CD8-positive, alpha-beta memory T cell (primary cell): ENCODE results near the gene GLRX. TPM values are rescaled to one million over a fixed set of nuclear protein-coding genes. Genes with fewer than 3 reads are reported as not detected.
A peak's percentile ranks its signal among the peaks of the same experiment; 100 is the strongest.

ENCODE experiments used
- CTCF ChIA-PET: fragments of 350-600 bp; sonication (Branson Sonifier 250); formaldehyde crosslinking; loops from one replicate; lab custom pipeline; 2021; ENCODE audit warnings: antibody characterized with exemption; lab: Charles Lee
- POLR2A ChIA-PET: fragments of 350-600 bp; sonication (Branson Sonifier 250); formaldehyde crosslinking; loops from one replicate; lab custom pipeline; 2021; ENCODE audit warnings: antibody characterized with exemption; lab: Charles Lee
- DNase-seq, 5 donors: peaks; one replicate each; pipeline versions ENCODE4 v3.0.0 to v3.0.0-alpha.2; 2020 to 2022; ENCODE audit warnings: mixed read lengths in 1 of 5
- H3K27ac ChIP-seq: one replicate; pipeline ENCODE4 v1.7.0; 2013; ENCODE audit warnings: low read depth, mild to moderate bottlenecking, low read length, moderate library complexity
- H3K27me3 ChIP-seq: 2 replicates; pipeline ENCODE4 v1.7.0; 2013; ENCODE audit warnings: low read length, mild to moderate bottlenecking; ENCODE audit not compliant: insufficient read depth, poor library complexity, severe bottlenecking
- H3K36me3 ChIP-seq: 2 replicates; pipeline ENCODE4 v1.7.0; 2013; ENCODE audit warnings: mild to moderate bottlenecking, low read length, moderate library complexity; ENCODE audit not compliant: insufficient read depth
- H3K4me1 ChIP-seq: 2 replicates; pipeline ENCODE4 v1.7.0; 2013; ENCODE audit warnings: mild to moderate bottlenecking, low read length, moderate library complexity; ENCODE audit not compliant: insufficient read depth
- H3K4me3 ChIP-seq: 2 replicates; pipeline ENCODE4 v1.7.0; 2013; ENCODE audit warnings: mild to moderate bottlenecking, low read length
- H3K9me3 ChIP-seq: 2 replicates; pipeline ENCODE4 v1.7.0; 2013; ENCODE audit warnings: mild to moderate bottlenecking, low read length
- H3K27ac Mint-ChIP-seq, 8 donors: one replicate each; pipeline ENCODE4 v1.8.0; 2020 to 2021; ENCODE audit warnings: mixed read lengths in 8 of 8, mild to moderate bottlenecking in 6 of 8, inconsistent platforms in 3 of 8, moderate library complexity in 3 of 8
- H3K27me3 Mint-ChIP-seq, 2 donors: one replicate each; pipeline ENCODE4 v1.8.0; 2020 to 2021; ENCODE audit warnings: mixed read lengths in 2 of 2, mild to moderate bottlenecking in 1 of 2, moderate library complexity in 1 of 2
- H3K36me3 Mint-ChIP-seq, 3 donors: one replicate each; pipeline ENCODE4 v1.8.0; 2020 to 2021; ENCODE audit warnings: mixed read lengths in 3 of 3, inconsistent platforms in 1 of 3, mild to moderate bottlenecking in 1 of 3
- H3K4me1 Mint-ChIP-seq, 3 donors: one replicate each; pipeline ENCODE4 v1.8.0; 2020 to 2021; ENCODE audit warnings: mixed read lengths in 3 of 3, inconsistent platforms in 1 of 3, mild to moderate bottlenecking in 1 of 3
- H3K4me3 Mint-ChIP-seq, 7 donors: one replicate each; pipeline ENCODE4 v1.8.0; 2020 to 2021; ENCODE audit warnings: mixed read lengths in 7 of 7, mild to moderate bottlenecking in 6 of 7, moderate library complexity in 4 of 7, inconsistent platforms in 2 of 7
- H3K9me3 Mint-ChIP-seq, 5 donors: one replicate each; pipeline ENCODE4 v1.8.0; 2020 to 2022; ENCODE audit warnings: mixed read lengths in 5 of 5, mild to moderate bottlenecking in 3 of 5, moderate library complexity in 2 of 5, inconsistent platforms in 1 of 5
- polyA plus RNA-seq: library from polyadenylated mRNA; unstranded; fragments of 300-500 nt; fragmentation: Illumina TruSeq; gene quantifications from one replicate; pipeline ENCODE4 v1.2.3, GENCODE V29; 2021
- total RNA-seq, 2 experiments: library from RNA; stranded (reverse); gene quantifications; one replicate each; pipeline ENCODE4 v1.2.3, GENCODE V29; 2021

GLRX gene
- total and polyA plus RNA-seq, 3 experiments from 2014 or later: 22.2 to 240 (median 25.0) TPM

DNA sequence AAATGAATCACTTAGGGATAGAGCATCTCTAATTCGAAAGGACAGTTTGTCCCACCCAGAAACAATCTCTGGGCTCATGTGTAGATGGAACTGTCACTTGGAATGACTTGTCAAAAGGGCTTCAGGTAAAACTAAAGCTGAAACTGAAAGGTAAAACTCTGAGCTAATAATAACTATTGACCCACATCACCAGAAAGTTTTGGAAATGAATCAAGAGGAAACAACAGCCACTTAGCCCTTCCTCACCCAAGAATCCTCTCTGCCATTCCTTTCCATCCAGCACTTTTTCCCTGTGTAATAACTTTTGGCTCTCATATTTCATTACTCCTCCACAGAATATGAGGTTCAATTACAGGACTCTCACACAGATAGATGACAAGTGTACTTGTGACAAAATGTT, 14.0 kb upstream of the GLRX start:
- no peak overlapping the region for H3K27ac ChIP-seq
- H3K27me3 ChIP-seq: no peaks in the 10 kb centered on the region
- Mint-ChIP-seq H3K4me3 (peak overlapping the region; percentile 0 to 96 (median 87)), H3K27me3 (no peaks in the 10 kb centered on the region), H3K9me3 (no peaks in the 10 kb centered on the region), H3K4me1 (peaks cover 42 to 51% (median 47%) of the 10 kb centered on the region in 3 donors), H3K27ac (peak overlapping the region; percentile 44 to 98 (median 82)), H3K36me3 (peaks cover 0 to 4% (median 0%) of the 10 kb centered on the region in 3 donors)
- H3K36me3 ChIP-seq: no peaks in the 10 kb centered on the region
- ChIA-PET POLR2A (no interaction called here), CTCF (interaction anchor here (1.0 to 8.7 kb wide), 6 partner anchors 10 to 203 kb away, joined by 3 to 105 read pairs (median 10); partner anchors contain the start of genes GLRX and RFESD)
- no peaks in the 10 kb centered on the region for H3K9me3 ChIP-seq
- no peak overlapping the region for H3K4me3 ChIP-seq
- DNase-seq: no peak
- peaks cover 33% of the 10 kb centered on the region for H3K4me1 ChIP-seq

DNA sequence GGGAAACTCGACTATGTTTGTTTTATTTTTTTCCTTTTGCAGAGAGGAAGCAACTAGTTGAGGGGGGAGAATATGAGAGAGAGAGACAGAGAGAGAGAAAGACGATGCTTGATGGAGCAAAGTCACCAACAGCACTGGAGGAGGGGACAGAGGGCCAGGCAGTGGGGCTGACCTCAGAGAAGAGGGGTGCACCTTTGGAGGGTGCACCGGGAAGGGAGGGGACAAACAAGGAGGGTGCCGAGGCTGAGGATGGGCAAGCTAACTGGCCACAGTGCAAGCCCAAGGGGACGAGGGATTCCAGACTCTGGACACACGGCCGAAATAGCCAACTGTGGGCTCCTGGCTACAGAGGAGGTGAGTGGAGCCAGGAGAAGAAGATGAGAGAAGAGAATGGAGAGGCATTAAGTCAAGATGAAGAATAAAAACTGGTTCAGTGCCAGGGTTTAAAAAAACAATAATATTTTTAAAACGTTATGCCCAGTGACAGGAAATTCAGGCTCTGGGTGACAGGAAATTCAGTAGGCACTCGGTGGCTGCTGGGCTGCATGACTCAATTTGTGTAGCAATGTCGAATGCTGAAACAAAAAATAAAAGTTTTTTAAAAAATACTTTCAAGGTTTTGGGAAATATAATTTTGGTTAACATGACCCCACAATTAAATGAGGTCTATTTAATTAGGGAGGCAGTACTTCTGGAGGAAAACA, 13.3 kb upstream of the GLRX start:
- Histone ChIP-seq H3K9me3 (no peaks in the 10 kb centered on the region), H3K27ac (peak overlapping the region; percentile 49), H3K36me3 (no peaks in the 10 kb centered on the region), H3K4me3 (peak overlapping the region; percentile 61), H3K4me1 (peaks cover 33% of the 10 kb centered on the region), H3K27me3 (no peaks in the 10 kb centered on the region)
- peak overlapping the region; percentile 82 to 96 (median 87) for H3K4me3 Mint-ChIP-seq
- H3K4me1 Mint-ChIP-seq: peaks cover 42 to 51% (median 47%) of the 10 kb centered on the region in 3 donors
- H3K9me3 Mint-ChIP-seq: no peaks in the 10 kb centered on the region
- no peaks in the 10 kb centered on the region for H3K27me3 Mint-ChIP-seq
- CTCF ChIA-PET: interaction anchor here (1.0 to 8.7 kb wide), 10 partner anchors 10 to 172 kb away, joined by 3 to 105 read pairs (median 8); partner anchors contain the start of gene GLRX
- peaks cover 0 to 4% (median 0%) of the 10 kb centered on the region in 3 donors for H3K36me3 Mint-ChIP-seq
- POLR2A ChIA-PET: interaction anchor here (1.0 to 1.8 kb wide), 2 partner anchors 13 to 189 kb away, joined by 4 to 18 read pairs; partner anchors contain the start of genes GLRX and RFESD
- H3K27ac Mint-ChIP-seq: peak overlapping the region; percentile 76 to 98 (median 94)
- peak in 2 of 5 donors; percentile 37 to 57 for DNase-seq

DNA sequence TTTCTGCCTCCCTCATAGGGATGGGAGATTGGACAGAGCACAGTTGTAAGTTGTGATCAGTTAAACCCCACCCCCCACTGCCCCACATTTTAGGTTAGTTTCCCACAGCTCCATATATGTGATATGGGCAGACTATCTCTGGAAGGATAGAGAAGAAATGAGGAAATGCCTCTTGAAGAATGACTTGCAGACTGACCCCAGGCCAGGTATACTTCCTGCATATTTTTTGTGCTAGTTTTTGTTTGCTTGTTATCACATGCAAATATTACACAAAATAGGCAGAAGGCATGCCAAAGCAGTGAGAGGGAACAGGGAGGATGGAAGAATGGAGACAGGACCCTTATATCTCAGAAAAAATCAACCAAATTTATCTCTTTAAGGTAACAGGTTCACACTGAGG, 10.1 kb upstream of the GLRX start:
- Histone ChIP-seq H3K4me1 (peaks cover 33% of the 10 kb centered on the region), H3K27me3 (no peaks in the 10 kb centered on the region), H3K36me3 (no peaks in the 10 kb centered on the region), H3K27ac (no peak overlapping the region), H3K9me3 (no peaks in the 10 kb centered on the region), H3K4me3 (no peak overlapping the region)
- Mint-ChIP-seq H3K9me3 (no peaks in the 10 kb centered on the region), H3K36me3 (peaks cover 0 to 4% (median 0%) of the 10 kb centered on the region in 3 donors), H3K4me3 (peak overlapping the region in 5 of 7 donors; percentile 26 to 73 (median 40)), H3K4me1 (peaks cover 45 to 51% (median 50%) of the 10 kb centered on the region in 3 donors), H3K27ac (peak overlapping the region in 5 of 8 donors; percentile 40 to 90 (median 69)), H3K27me3 (no peaks in the 10 kb centered on the region)
- no peak for DNase-seq
- POLR2A ChIA-PET: interaction anchor here (1.0 to 1.5 kb wide), 2 partner anchors 11 to 15 kb away, joined by 3 to 7 read pairs; partner anchors contain the start of gene GLRX
- CTCF ChIA-PET: interaction anchor here (0.8 to 2.2 kb wide), 8 partner anchors 9 to 186 kb away, joined by 3 to 9 read pairs (median 4); partner anchors contain the start of genes GLRX and RFESD

DNA sequence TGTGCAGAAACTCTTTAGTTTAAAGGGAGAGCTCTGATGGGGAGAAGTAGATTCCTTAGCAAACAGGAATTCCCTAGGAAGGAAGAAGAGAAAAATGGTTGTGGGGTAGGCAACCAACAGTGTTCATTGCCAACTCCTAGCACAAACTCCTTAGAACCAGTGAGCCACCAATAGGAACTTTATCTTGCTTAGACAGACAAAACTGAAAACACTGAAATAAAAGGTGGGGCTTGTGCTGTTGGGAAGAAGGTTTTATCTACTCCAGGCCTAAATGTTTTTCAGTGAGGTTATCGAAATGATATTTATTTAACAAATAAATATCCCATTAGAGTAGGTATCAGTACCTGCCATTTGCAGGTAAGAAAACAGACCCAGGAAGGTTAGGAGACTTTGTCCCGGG, 7.7 kb upstream of the GLRX start:
- CTCF ChIA-PET: interaction anchor here (1.5 kb wide), 1 partner anchor 17 kb away, joined by 4 read pairs; no protein-coding TSS in a partner anchor

DNA sequence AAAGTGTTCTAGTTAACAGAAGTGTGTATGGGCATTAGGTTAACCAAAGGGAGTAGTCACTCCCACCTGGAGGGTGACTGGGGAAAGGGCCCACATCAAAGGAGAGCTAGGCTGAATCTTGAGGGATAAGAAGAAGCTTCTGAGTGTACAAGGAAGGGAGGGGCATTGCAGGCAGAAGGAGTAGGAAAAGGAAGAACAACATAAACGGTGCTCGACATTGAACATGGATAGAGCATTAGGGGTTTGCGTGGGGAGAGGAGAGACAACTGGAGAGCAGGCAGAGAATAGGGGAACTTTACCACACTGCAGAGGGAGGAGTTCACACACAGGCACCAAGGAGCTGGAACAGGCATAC, 5.3 kb upstream of the GLRX start:
- Histone ChIP-seq H3K36me3 (no peaks in the 10 kb centered on the region), H3K4me1 (peaks cover 36% of the 10 kb centered on the region), H3K27me3 (no peaks in the 10 kb centered on the region), H3K4me3 (no peak overlapping the region), H3K27ac (no peak overlapping the region), H3K9me3 (no peaks in the 10 kb centered on the region)
- peak overlapping the region in 1 of 7 donors; percentile 73 for H3K4me3 Mint-ChIP-seq
- peaks cover 0 to under 1% (median 0%) of the 10 kb centered on the region in 3 donors for H3K36me3 Mint-ChIP-seq
- ChIA-PET CTCF (interaction anchor here (0.8 to 1.1 kb wide), 2 partner anchors 9 to 47 kb away, joined by 3 to 5 read pairs; no protein-coding TSS in a partner anchor), POLR2A (interaction anchor here (1.0 kb wide), 1 partner anchor 9 kb away, joined by 3 read pairs; no protein-coding TSS in a partner anchor)
- H3K9me3 Mint-ChIP-seq: no peaks in the 10 kb centered on the region
- no peaks in the 10 kb centered on the region for H3K27me3 Mint-ChIP-seq
- H3K27ac Mint-ChIP-seq: peak overlapping the region in 3 of 8 donors; percentile 33 to 40 (median 39)
- peaks cover 40 to 52% (median 42%) of the 10 kb centered on the region in 3 donors for H3K4me1 Mint-ChIP-seq
- no peak for DNase-seq

More for the DNA sequence above, 7.7 kb upstream of the GLRX start:
- Mint-ChIP-seq H3K4me3 (no peak overlapping the region), H3K9me3 (no peaks in the 10 kb centered on the region), H3K4me1 (peaks cover 36 to 48% (median 40%) of the 10 kb centered on the region in 3 donors), H3K27ac (peak overlapping the region in 1 of 8 donors; percentile 64), H3K36me3 (peaks cover 0 to 4% (median 0%) of the 10 kb centered on the region in 3 donors), H3K27me3 (no peaks in the 10 kb centered on the region)
- Histone ChIP-seq H3K36me3 (no peaks in the 10 kb centered on the region), H3K4me1 (peaks cover 26% of the 10 kb centered on the region), H3K27ac (no peak overlapping the region), H3K27me3 (no peaks in the 10 kb centered on the region), H3K9me3 (no peaks in the 10 kb centered on the region), H3K4me3 (no peak overlapping the region)
- POLR2A ChIA-PET: no interaction called here
- DNase-seq: no peak

DNA sequence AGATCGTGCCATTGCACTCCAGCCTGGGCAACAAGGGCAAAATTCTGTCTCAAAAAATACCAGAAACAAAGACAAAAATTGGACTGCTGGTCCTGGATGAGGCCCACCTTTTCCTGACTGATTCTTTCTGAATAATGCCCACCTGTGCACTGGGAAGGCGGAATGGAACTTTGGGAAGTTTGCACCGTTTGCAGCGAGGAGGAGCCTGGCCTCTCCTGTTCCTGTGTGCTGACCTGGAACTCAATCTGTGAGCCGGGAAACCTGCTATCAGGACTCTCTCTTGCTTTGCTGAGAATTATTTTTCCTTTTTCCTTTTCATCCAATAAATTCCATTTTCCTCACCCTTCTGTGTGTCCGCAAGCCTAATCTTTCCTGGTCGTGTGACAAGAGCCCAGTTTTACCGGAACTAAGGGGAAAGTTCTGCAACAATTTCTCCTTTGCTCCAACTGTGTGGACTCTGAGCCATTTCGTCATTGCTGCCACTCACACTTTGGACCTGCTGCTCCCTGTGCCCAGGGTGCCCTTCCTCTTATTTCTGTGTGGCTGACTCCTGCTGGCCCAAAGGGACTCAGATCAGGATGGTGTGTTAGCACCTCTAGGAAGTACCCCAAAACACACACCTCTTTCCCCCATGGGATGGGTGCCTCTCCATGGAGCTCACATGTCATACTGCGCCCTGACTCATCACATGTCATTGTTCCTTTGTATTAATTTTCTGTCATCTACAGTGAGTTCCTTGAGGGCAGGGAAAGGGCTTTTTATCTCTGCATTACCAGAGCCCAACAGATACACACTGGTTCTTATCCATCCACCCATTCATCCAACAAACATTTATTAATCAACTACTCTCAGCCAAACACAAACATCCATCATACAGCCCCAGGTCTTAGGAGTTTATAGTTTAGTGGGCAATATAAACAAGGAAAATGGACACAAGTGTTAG, 4.7 kb upstream of the GLRX start:
- H3K9me3 Mint-ChIP-seq: no peaks in the 10 kb centered on the region
- Histone ChIP-seq H3K36me3 (no peaks in the 10 kb centered on the region), H3K4me1 (peaks cover 33% of the 10 kb centered on the region), H3K27me3 (no peaks in the 10 kb centered on the region), H3K27ac (no peak overlapping the region), H3K9me3 (no peaks in the 10 kb centered on the region), H3K4me3 (no peak overlapping the region)
- POLR2A ChIA-PET: interaction anchor here (1.0 kb wide), 1 partner anchor 9 kb away, joined by 3 read pairs; no protein-coding TSS in a partner anchor
- peaks cover 39 to 49% (median 40%) of the 10 kb centered on the region in 3 donors for H3K4me1 Mint-ChIP-seq
- peak overlapping the region in 1 of 7 donors; percentile 73 for H3K4me3 Mint-ChIP-seq
- CTCF ChIA-PET: no interaction called here
- no peaks in the 10 kb centered on the region for H3K27me3 Mint-ChIP-seq
- peaks cover 0 to 7% (median 0%) of the 10 kb centered on the region in 3 donors for H3K36me3 Mint-ChIP-seq
- DNase-seq: no peak
- H3K27ac Mint-ChIP-seq: peak overlapping the region in 5 of 8 donors; percentile 4 to 74 (median 62)

DNA sequence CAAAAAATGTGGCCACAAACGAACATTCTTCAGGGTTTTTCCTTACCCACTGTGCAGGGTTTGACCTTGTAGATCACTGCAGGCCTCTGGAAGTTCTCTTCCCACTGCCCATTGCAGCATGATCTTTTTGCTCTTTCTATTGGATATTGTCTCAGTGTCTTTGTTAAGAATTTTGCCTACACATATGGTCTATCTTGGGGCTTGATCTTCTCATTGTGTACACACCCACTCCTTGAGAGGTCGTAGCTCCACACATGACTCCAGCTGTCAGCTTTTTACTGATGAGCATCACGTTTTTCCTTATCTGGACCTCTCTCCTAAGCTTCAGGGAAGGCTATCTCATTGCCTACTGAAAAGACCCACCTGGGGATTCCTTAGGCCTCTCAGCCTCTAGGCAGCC, 3.0 kb upstream of the GLRX start:
- Histone ChIP-seq H3K9me3 (no peaks in the 10 kb centered on the region), H3K27ac (no peak overlapping the region), H3K4me1 (peaks cover 33% of the 10 kb centered on the region), H3K4me3 (no peak overlapping the region), H3K27me3 (no peaks in the 10 kb centered on the region), H3K36me3 (no peaks in the 10 kb centered on the region)
- Mint-ChIP-seq H3K4me1 (peaks cover 43 to 49% (median 45%) of the 10 kb centered on the region in 3 donors), H3K4me3 (peak overlapping the region in 5 of 7 donors; percentile 28 to 79 (median 39)), H3K9me3 (no peaks in the 10 kb centered on the region), H3K27ac (peak overlapping the region; percentile 8 to 85 (median 74)), H3K36me3 (peaks cover 0 to 20% (median 0%) of the 10 kb centered on the region in 3 donors), H3K27me3 (no peaks in the 10 kb centered on the region)
- ChIA-PET CTCF (interaction anchor here (8.3 to 10.2 kb wide), 3 partner anchors 12 to 43 kb away, joined by 82 to 105 read pairs (median 85); no protein-coding TSS in a partner anchor), POLR2A (no interaction called here)
- DNase-seq: no peak
